Esophagus mucosa (tissue), 1 donor: ENCODE data around the gene ZFR2. TPM values are rescaled to one million over a fixed set of nuclear protein-coding genes. Genes with fewer than 3 reads are reported as not detected.

ENCODE experiments used
- ATAC-seq: fragments of 200-7000 bp; cut with Tn5 transposase; one replicate; pipeline ENCODE4 v1.9.1; 2020
- total RNA-seq: library from RNA; stranded (reverse); gene quantifications from one replicate; pipeline ENCODE4 v1.2.4, GENCODE V29; 2023
- donor health status: DM: yes; HTN: yes; CAD: no.

The ZFR2 gene
- total RNA-seq, 1 donor from 2014 or later: not detected

GRCh38 chr19:3813473-3814392 is 55.1 kb downstream of the ZFR2 start:
- no peak for ATAC-seq

DNA sequence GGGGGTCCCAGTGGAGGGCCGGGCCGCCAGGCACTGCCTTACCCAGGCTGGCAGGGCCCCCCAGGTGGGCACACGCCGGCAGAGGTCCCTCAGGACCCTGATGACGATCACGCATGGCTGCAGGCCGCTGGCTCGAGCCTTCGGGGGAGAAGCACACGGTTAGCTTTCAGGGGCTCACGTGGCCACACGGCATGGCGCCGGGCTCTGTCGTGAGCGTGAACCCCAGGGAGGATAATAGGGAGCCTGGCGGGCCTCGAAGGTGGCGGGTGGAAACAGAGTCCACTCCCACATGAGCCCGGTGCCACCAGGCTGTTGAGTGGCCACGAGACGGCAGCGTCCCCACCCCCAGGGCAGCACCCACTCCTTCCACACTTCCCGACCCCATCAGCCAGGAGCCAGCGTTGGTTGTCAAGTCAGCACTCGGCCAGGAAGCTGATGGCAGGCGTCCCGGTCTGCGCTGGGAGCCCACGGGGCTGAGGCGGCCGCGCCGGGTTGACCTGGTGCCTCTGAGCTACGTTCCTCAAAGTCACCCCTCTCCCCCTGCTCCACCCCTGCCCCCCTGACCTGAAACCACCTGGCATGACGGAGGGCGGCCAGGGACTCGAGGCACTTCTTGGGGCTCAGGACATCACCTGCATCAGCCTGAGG is 58.0 kb downstream of the ZFR2 start:
- ATAC-seq: no peak

DNA sequence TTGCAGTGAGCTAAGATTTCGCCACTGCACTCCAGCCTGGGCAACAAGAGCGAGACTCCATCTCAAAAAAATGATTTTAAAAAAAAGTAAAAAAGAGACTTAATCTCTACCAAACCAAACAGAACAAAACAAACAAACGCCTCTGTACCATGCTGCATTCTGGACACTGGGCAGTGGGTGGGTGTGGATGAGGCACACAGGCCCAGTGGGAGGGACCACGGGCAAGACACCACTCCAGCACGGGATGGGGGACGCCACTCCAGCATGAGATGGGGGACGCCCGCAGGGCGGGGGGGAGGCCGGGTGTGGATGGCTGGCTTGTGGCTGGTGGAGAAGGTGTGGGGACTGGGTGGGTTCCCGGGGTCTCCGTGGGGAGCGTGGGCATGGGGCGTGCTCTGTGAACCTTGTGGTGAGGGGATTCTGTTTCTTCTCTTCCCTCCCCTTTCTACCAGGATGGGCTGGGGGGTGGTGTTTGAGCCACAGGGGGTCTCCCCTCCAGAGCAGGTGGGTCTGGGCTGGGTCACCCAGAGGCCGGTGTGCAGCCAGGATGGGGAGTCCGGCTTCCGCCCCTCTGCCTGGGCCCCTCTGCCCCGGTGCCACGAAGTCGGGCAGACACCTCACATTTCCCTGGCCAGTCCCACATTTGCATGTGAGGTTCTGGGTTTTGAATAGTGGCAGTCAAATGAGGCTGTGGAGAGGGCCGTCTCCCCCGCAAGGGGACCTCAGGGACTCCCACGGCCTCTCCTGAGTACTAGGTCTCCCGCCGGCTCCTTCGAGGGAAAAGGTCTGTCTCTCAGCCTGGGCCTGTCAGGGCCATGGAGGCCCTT is 58.7 kb downstream of the ZFR2 start:
- ATAC-seq: no peak

- no peak for ATAC-seq
These were observed 60.3 kb downstream of the ZFR2 start for GRCh38 chr19:3808420-3809143.

DNA sequence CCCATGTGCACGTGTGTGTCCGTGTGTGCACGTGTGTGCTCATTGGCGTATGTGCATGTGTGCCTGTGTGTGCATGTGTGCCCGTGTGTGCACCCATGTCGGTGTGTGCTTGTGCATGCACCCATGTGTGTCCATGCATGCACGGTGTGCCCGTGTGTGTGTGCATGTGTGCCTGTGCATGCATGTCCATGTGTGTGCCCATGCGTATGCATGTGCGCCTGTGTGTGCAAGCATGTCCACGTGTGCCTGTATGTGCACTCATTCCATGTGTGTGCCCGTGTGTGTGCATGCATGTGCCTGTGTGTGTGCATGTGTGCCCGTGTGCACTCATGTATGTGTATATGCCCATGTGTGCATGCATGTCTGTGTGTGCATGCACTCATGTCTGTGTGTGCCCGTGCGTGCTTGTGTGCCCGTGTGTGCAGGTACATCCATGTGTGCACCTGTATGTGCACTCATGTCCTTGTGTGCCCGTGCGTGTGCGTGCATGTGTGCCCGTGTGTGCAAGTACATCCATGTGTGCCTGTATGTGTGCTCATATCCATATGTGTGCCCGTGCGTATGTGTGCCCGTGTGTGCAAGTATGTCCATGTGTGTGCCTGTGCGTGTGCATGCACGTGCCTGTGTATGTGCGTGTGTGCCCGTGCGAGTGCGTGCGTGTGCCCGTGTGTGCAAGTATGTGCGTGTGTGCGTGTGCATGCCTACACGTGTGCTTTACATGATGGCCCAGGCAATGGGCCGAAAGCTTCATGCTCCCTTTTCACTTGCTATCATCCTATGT is 61.1 kb downstream of the ZFR2 start:
- ATAC-seq: no peak

- ATAC-seq: no peak
These were observed 61.7 kb downstream of the ZFR2 start for GRCh38 chr19:3807131-3807480.

GRCh38 chr19:3805859-3806258 is 63.0 kb downstream of the ZFR2 start:
- ATAC-seq: no peak

DNA sequence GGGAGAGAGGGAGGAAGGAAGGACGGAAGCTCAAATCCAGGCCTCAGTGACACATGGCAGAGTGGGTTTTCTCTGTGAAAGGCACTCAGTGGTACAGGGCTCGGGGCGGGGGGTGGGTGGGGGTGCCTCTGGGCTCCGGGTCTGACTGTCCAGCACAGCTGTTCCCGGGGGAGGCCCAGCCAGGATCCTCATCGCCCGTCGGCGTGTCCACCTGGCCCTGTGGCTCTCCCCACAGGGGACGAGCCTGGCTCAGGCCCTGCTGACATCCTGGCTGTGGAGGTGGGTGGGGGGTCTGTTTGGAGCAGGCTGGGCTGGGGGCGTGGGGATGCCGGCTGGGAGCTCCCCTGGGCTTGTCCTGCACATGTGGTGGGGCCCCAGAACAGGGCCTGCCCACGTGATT is 64.4 kb downstream of the ZFR2 start:
- ATAC-seq: no peak

DNA sequence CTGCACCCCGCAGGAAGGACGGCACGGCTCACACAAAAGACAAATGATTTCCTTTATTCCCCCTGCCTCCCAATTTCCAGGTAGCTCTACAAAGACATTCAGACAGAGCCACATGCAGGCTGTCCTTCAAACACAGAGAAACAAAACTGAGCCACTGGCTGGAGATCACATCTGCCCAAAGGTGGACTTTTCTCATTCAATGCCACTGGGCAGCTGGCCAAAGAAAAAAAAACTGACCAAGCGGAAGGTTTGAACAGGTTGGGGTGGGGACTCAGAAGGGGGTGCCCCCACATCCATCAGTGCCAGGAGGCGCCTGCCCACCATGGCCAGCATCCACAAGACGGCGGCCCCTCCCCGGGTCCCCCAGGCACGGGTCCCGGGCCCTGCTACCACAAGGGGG is 64.9 kb downstream of the ZFR2 start:
- ATAC-seq: no peak

GRCh38 chr19:3803114-3803888 is 65.5 kb downstream of the ZFR2 start:
- no peak for ATAC-seq

DNA sequence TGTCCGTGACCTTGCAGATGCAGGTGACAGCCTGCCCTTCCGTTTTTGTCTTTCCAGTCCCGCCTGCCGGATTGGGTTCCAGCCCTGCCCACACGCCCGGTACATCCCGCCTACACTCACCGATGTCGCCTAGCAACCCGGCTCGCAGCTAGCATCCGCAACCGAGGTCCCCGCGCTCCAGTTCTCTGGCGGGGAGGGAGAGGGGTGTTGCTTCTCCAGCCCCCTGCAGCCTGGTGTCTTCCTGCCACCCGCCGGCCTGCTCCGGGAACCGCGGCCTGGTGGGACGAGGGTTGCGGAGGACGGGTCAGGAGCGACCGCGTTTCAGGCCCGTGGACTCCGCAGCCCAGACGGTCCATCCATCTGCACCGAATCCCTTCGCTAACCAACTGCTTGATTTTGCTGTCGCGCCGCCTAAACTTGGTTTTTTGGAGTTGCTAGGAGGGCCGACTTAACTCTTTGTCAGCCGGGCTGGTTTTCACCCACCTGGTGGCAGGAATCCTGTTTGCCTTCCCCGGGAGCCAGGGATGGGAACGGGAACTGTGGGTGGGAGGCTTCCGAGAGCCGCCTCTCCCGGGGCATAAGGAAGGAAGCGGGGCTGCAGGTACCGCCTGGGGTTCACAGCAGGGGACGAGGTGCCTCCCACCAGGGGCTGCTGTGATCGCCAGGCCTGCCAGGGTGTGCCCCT is 67.3 kb downstream of the ZFR2 start:
- ATAC-seq: peak; percentile 70

DNA sequence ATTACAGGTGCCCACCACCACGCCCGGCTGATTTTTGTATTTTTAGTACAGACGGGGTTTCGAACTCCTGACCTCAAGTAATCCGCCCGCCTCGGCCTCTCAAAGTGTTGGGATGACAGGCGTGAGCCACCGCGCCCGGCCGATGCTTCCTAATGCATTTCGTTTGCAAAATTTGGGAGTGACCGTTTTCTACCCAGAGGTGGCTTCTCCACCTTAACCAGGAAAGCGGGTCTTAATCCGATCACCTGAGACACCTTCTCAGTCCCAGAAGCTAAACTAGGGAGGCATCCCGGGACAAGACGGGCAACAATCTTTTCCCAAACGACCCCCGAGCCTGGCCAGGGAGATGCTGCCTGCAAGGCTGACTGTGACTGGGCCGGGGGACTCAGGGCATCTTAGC is 67.8 kb downstream of the ZFR2 start:
- no peak for ATAC-seq

DNA sequence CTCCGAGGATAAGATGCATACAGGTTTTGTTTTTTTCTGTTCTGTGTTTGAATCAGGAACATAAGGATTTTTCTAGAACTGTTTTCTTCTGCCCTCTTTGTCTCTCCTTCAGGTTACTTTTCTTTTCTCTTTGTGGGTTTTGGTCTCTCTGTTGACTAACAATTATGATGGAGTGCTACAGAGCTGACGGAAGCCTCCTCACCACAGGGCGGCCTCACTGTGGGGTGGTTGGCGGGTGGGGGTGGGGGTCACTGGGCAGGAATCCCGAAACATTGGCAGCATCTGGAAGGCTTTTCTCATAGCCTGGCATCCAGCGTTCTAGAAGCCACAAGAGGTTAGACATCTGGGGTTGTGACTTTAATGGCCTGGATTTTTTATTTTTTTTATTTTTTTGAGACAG is 70.7 kb downstream of the ZFR2 start:
- ATAC-seq: no peak

DNA sequence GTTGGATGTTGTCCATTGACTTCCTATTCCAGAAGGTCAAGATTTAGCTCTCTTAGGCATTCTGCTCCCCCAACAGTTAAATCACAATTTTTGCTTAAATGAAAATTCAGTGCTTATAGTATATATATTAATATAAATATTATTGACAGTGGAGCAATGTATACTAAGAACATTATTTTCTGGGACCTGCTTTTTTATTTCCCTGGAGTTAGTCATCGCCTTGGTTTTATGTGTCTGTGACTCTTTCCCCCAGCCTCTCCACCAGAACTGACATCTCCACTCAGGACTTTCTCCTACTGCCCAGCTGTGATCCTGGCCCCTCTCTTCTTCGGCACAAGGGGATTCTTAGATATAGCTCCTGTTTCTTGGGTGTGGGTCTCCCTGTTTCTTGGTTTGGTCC is 72.5 kb downstream of the ZFR2 start:
- ATAC-seq: no peak

DNA sequence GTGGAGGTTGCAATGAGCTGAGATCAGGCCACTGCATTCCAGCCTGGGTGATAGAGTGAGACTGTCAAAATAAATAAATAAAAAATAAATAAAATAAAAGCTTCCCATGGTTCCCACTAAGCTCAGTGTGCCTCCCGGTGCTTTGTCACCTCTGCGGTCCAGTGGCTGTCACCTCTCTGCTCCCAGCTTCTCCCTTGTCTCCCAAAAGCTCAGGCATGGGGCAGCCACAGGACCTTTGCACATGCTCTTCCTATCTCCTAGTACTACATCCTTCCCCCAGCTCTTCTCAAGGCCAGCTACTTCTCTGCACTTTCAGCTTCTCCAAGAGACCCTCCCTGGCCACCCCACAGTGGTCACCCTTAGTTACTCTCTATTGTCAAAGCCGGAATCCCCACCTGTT is 75.0 kb downstream of the ZFR2 start:
- no peak for ATAC-seq

DNA sequence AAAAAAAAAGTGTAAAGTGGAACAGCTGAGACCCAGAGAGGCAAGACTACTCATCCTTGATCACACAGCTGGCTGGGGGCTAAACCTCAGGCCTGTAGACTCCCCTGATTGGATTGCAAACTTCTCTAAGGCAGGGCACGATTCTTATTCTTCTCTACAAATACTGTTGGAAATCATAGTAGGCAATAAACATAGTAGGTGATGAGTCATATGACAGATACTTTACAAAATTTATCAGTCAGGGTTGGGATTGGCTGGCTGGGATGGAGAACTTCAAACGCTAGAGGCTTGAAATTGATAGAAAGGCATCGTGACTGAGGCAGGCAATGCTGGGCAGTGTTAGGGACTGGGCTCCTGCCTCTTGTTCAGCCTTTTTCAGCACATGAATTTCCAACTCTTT is 76.7 kb downstream of the ZFR2 start:
- no peak for ATAC-seq

GRCh38 chr19:3790941-3791340 is 77.9 kb downstream of the ZFR2 start:
- no peak for ATAC-seq

- ATAC-seq: no peak
These were observed 78.6 kb downstream of the ZFR2 start for GRCh38 chr19:3790209-3790734.

DNA sequence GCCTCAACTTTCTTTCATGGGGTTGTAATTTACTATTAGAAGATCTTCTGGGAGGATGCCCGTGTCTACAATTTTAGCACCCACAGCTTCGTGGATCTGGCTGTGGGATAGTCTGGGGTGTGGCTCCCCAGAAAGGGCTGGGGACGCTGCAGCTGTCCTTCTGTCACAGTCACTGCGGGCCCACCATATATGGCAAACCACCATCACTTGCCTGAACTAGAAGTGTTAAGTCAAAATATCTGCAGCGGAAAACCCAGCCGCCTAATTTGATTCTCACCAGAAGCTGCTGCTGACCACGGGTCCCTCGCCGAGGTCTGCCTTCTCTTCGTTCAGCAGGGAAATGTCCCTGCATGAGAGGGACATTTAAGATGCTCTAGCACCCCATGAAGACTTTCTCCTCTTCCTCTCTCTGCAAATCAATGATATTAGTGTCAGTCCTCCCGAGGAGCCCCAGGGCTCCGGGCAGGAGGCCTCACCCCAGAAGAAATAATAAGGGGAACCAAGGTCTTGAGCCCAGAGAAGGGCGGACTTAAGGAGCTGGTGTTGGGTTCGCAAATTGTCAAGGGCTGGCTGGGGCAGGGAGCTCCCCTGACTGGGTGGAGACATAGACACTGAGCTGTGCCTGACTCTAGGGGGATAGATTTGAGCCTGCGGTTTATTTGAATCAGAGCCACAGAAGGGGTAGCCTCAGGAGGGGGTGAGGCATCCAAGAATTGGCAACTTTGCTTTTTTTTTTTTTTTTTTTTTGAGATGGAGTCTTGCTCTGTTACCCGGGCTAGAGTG is 79.7 kb downstream of the ZFR2 start:
- ATAC-seq: no peak
